C4-2B (cell line): Measurements from ENCODE around the gene DENND4A.

ENCODE experiments used
- H3K27ac ChIP-seq: fragments of 450-650 bp; 2 replicates; pipeline ENCODE4 v1.5.1; 2017
- CTCF ChIP-seq: fragments of 450-650 bp; conservative IDR thresholded peaks from 2 replicates; pipeline ENCODE4 v1.5.1; 2017; ENCODE audit warnings: mild to moderate bottlenecking
- ZFX ChIP-seq: fragments of 450-650 bp; IDR thresholded peaks from 2 replicates; pipeline ENCODE4 v1.6.1; 2017

Gene DENND4A

GRCh38 chr15:65827065-65827464, 35.0 kb upstream of the DENND4A start:
- H3K27ac ChIP-seq = no peak overlapping the region
- no peak for TF ChIP-seq ZFX
- TF ChIP-seq CTCF = no peak

- no peak for TF ChIP-seq CTCF
Observed at GRCh38 chr15:65824941-65825544, 33.0 kb upstream of the DENND4A start.

GRCh38 chr15:65824031-65824743, 32.1 kb upstream of the DENND4A start:
- no peak for TF ChIP-seq ZFX
- peak; percentile 82 for TF ChIP-seq CTCF
- no peak overlapping the region for H3K27ac ChIP-seq

More at GRCh38 chr15:65824941-65825544, 33.0 kb upstream of the DENND4A start:
- H3K27ac ChIP-seq = no peak overlapping the region

GRCh38 chr15:65822316-65822715, 30.2 kb upstream of the DENND4A start:
- TF ChIP-seq ZFX = no peak
- no peak for TF ChIP-seq CTCF
- no peak overlapping the region for H3K27ac ChIP-seq

DNA sequence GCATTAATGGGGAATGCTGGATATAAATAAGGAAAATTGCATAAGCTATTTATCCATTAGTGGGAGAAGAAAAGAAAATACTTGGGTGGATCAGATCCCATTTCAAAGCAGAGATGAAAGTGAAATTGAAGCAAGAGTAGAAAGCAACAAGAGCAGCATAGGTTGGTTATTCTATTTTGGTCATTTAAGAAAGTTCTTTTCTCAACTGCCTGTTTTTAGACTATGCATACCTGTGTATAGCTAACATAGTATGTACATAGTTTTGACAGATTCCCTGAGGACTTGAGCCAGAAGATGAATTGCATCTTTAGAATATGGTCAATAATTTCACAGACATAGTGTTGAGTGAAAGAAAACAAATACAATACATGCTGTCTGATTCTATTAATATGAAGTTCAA, 29.0 kb upstream of the DENND4A start:
- no peak for TF ChIP-seq ZFX
- TF ChIP-seq CTCF = no peak
- no peak overlapping the region for H3K27ac ChIP-seq

DNA sequence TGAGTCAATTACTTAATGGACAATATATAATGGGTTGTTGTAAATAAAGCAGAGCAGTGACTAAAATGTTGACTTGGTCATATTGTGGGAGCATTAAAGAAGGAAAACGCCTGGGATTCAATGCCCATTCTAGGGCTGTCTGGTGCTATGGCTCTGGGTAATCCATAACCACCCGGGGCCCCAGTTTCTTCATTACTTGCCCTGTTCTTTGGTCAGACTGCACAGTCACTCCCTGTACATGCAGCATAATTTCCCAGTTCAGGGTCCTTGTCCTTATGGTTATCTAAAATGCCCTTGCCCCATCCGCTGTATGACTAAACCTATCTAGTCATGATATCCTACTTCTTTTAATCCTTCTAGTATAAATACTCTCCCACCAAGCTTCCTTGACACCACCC, 27.5 kb upstream of the DENND4A start:
- no peak for TF ChIP-seq CTCF
- no peak for TF ChIP-seq ZFX
- no peak overlapping the region for H3K27ac ChIP-seq

DNA sequence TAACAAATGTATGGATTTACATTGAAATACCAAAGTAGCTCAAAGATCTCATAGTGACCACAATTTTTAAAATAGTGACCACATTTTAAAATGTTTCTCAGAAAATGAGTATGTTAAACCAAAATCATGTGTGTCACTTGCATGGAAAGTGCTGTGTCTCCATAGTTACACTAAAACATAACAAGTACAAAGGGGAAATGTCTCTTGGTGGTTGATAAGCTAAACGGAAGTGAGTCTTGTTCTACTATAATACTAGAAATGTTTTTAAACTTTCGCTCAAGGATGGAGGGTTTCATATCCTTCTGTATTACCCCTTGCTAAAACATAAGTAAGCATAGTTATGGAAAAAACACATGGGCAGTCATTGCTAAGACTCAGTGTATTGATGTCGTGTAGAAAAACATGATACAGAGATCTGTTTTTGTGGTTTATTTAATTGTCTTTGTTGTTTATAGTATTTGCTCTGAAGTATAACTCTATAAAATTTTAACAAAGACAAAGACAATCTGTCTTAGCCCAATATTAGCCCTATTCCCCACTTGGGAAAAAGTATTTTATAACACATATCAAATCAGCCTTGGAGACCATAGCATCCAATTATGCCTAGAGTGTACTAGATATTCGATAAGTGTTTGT, 27.0 kb upstream of the DENND4A start:
- TF ChIP-seq ZFX = no peak
- TF ChIP-seq CTCF = no peak
- H3K27ac ChIP-seq = no peak overlapping the region
